Neutrophil (primary cell): ENCODE measurements around the gene NDST4.

Experiments
- H3K27ac ChIP-seq: fragments of 200-600 bp; sonication (generic); 2 replicates; pipeline ENCODE4 v1.5.1; 2016; ENCODE audit warnings: mild to moderate bottlenecking, moderate library complexity
- H3K27me3 ChIP-seq: fragments of 200-600 bp; sonication (generic); 2 replicates; pipeline ENCODE4 v1.6.0; 2016; ENCODE audit warnings: mild to moderate bottlenecking
- H3K36me3 ChIP-seq: fragments of 200-600 bp; sonication (generic); 2 replicates; pipeline ENCODE4 v1.5.1; 2017
- H3K4me1 ChIP-seq, 2 experiments: fragments of 200-600 bp in 1 of 2; sonication (generic) in 1 of 2; 1 replicate in 1 of 2; 2 replicates in 1 of 2; pipeline versions ENCODE4 v1.5.1 to v1.6.1; 2013 to 2016; ENCODE audit warnings: low read depth in 1 of 2, low read length in 1 of 2, mild to moderate bottlenecking in 1 of 2, moderate library complexity in 1 of 2; ENCODE audit not compliant: control insufficient read depth in 1 of 2, insufficient read depth in 1 of 2
- H3K4me3 ChIP-seq, 2 experiments: fragments of 200-600 bp in 1 of 2; sonication (generic) in 1 of 2; 1 replicate in 1 of 2; 2 replicates in 1 of 2; pipeline ENCODE4 v1.5.1; 2013 to 2016; ENCODE audit warnings: low read depth in 1 of 2, low read length in 1 of 2, mild to moderate bottlenecking in 1 of 2, moderate library complexity in 1 of 2
- H3K9me3 ChIP-seq: fragments of 200-600 bp; sonication (generic); 2 replicates; pipeline ENCODE4 v1.5.1; 2016
- CTCF ChIP-seq: fragments of 200-600 bp; sonication (generic); IDR thresholded peaks from 2 replicates; pipeline ENCODE4 v1.5.1; 2016; ENCODE audit warnings: antibody characterized with exemption

Gene NDST4

DNA sequence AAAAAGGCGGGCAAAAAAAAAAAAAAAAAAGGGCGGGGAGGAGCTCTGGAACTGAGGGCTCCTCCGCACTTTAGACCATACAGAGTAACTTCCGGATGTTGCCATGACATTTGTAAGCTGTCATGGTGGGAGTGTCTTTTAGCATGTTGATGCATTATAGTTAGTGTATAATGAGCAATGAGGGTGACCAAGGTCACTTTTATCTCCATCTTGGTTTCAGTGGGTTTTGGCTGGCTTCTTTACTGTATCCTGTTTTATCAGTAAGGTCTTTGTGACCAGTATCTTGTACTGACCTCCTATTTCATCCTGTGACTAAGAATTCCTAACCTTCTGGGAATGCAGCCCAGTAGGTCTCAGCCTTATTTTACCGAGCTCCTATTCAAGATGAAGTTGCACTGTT, 321.4 kb downstream of the NDST4 start:
- Histone ChIP-seq H3K36me3 (no peaks in the 10 kb centered on the region), H3K4me3 (no peak overlapping the region), H3K9me3 (no peaks in the 10 kb centered on the region), H3K27me3 (no peaks in the 10 kb centered on the region), H3K27ac (no peak overlapping the region), H3K4me1 (no peaks in the 10 kb centered on the region)
- no peak for TF ChIP-seq CTCF

GRCh38 chr4:114785570-114785969, 327.9 kb downstream of the NDST4 start:
- TF ChIP-seq CTCF = no peak
- H3K4me1 ChIP-seq = no peaks in the 10 kb centered on the region
- no peaks in the 10 kb centered on the region for H3K9me3 ChIP-seq
- H3K27me3 ChIP-seq = no peaks in the 10 kb centered on the region
- no peak overlapping the region for H3K4me3 ChIP-seq
- no peak overlapping the region for H3K27ac ChIP-seq
- H3K36me3 ChIP-seq = no peaks in the 10 kb centered on the region

DNA sequence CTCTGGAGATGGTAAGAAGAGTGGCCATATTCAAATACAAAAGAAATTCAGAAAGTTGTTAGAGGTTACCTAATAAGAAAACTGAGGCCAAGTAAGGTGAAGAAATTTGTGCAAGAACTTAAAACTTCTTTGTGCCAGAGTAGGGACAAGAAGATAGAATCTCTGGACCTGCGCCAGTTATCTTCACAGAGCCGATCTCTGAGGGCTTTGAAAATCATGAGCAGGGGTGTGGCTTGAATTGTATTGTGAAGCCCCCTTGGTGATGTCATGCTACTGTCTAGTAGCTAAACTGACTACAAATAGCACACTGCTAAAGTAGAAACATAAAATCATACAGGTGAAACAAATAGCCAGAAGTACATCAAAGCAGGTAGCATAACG, 330.2 kb downstream of the NDST4 start:
- Histone ChIP-seq H3K36me3 (no peaks in the 10 kb centered on the region), H3K4me1 (no peaks in the 10 kb centered on the region), H3K27me3 (no peaks in the 10 kb centered on the region), H3K4me3 (no peak overlapping the region), H3K9me3 (no peaks in the 10 kb centered on the region), H3K27ac (no peak overlapping the region)
- TF ChIP-seq CTCF = no peak

GRCh38 chr4:114782415-114783214, 330.8 kb downstream of the NDST4 start:
- H3K27ac ChIP-seq = no peak overlapping the region
- no peak for TF ChIP-seq CTCF
- no peaks in the 10 kb centered on the region for H3K27me3 ChIP-seq
- H3K36me3 ChIP-seq = no peaks in the 10 kb centered on the region
- no peaks in the 10 kb centered on the region for H3K9me3 ChIP-seq
- H3K4me1 ChIP-seq = no peaks in the 10 kb centered on the region
- H3K4me3 ChIP-seq = no peak overlapping the region

GRCh38 chr4:114780205-114780604, 333.2 kb downstream of the NDST4 start:
- no peak for TF ChIP-seq CTCF
- no peak overlapping the region for H3K4me3 ChIP-seq
- H3K27ac ChIP-seq = no peak overlapping the region
- H3K4me1 ChIP-seq = no peaks in the 10 kb centered on the region
- H3K36me3 ChIP-seq = no peaks in the 10 kb centered on the region
- no peaks in the 10 kb centered on the region for H3K27me3 ChIP-seq
- H3K9me3 ChIP-seq = no peaks in the 10 kb centered on the region
